MM.1S (cell line): Measurements from ENCODE around the gene RASL11B.

Experiments used
- CTCF ChIP-seq: fragments of 300-600 bp; sonication (generic); IDR thresholded peaks from 2 replicates; pipeline ENCODE4 v1.5.1; 2016; ENCODE audit warnings: antibody characterized with exemption, low read length, mixed read lengths
- EZH2 ChIP-seq: fragments of 300-600 bp; sonication (generic); optimal IDR thresholded peaks from 2 replicates; pipeline ENCODE3; 2017; ENCODE audit warnings: low read depth, mild to moderate bottlenecking, antibody characterized with exemption, low read length, mixed read lengths

GRCh38 chr4:52833941-52834525 lies 28.1 kb upstream of the RASL11B start:
- TF ChIP-seq CTCF (no peak), EZH2 (no peak)
